Activated CD4-positive, alpha-beta T cell treated with anti-CD3 and anti-CD28 coated beads for 36 hours (primary cell): ENCODE data around the gene CERS1. TPM values are rescaled to one million over a fixed set of nuclear protein-coding genes. Genes with fewer than 3 reads are reported as not detected.

Source experiments
- ATAC-seq: fragments of 200-7000 bp; cut with Tn5 transposase; one replicate; pipeline ENCODE4 v1.10.0; 2021; ENCODE audit warnings: mild to moderate bottlenecking, moderate library complexity
- CTCF ChIA-PET: fragments of 350-600 bp; sonication (Branson Sonifier 250); formaldehyde crosslinking; loops from one replicate; lab custom pipeline; 2021; ENCODE audit warnings: antibody characterized with exemption; lab: Charles Lee
- POLR2A ChIA-PET: fragments of 350-600 bp; sonication (Branson Sonifier 250); formaldehyde crosslinking; loops from one replicate; lab custom pipeline; 2021; ENCODE audit warnings: antibody characterized with exemption, inconsistent platforms; lab: Charles Lee
- DNase-seq: peaks from one replicate; pipeline ENCODE4 v3.0.0-alpha.2; 2020
- H3K27ac Mint-ChIP-seq: one replicate; pipeline ENCODE4 v1.8.0; 2021; ENCODE audit warnings: mixed read lengths
- H3K27me3 Mint-ChIP-seq: one replicate; pipeline ENCODE4 v1.8.0; 2021; ENCODE audit warnings: mixed read lengths
- H3K36me3 Mint-ChIP-seq: one replicate; pipeline ENCODE4 v1.8.0; 2021; ENCODE audit warnings: low read depth, mixed read lengths
- H3K4me1 Mint-ChIP-seq: one replicate; pipeline ENCODE4 v1.8.0; 2021; ENCODE audit warnings: mixed read lengths
- H3K4me3 Mint-ChIP-seq: one replicate; pipeline ENCODE4 v1.8.0; 2021; ENCODE audit warnings: mild to moderate bottlenecking, moderate library complexity, mixed read lengths
- H3K9me3 Mint-ChIP-seq: one replicate; pipeline ENCODE4 v1.8.0; 2021; ENCODE audit warnings: low read depth, mixed read lengths
- intact Hi-C, 2 experiments: fragments of 100-400 bp; cut with DNase I in 1 of 2; cut with micrococcal nuclease in 1 of 2; formaldehyde crosslinking; loops; one replicate each; pipeline versions ENCODE4 v1.14.2 to v1.15.1; 2022 to 2024; cut with DNase I, micrococcal nuclease
- total RNA-seq, 2 experiments: library from RNA; stranded (reverse); gene quantifications; one replicate each; pipeline ENCODE4 v1.2.3, GENCODE V29; 2021

CERS1 gene
- total RNA-seq, 2 experiments from 2014 or later = 0.11 to 0.16 TPM

GRCh38 chr19:18867199-18867598, 28.8 kb downstream of the CERS1 start:
- ATAC-seq = no peak
- DNase-seq = no peak
- intact Hi-C loops = no loop called here
- H3K36me3 Mint-ChIP-seq = peaks cover 34% of the 10 kb centered on the region
- H3K27me3 Mint-ChIP-seq = peaks cover 3% of the 10 kb centered on the region
- CTCF ChIA-PET = interaction anchor here (0.6 to 1.9 kb wide), 4 partner anchors 9 to 394 kb away, joined by 3 to 12 read pairs (median 4); no protein-coding TSS in a partner anchor
- POLR2A ChIA-PET = no interaction called here
- no peak overlapping the region for H3K4me3 Mint-ChIP-seq
- H3K27ac Mint-ChIP-seq = no peak overlapping the region
- H3K4me1 Mint-ChIP-seq = peaks cover 5% of the 10 kb centered on the region
- no peaks in the 10 kb centered on the region for H3K9me3 Mint-ChIP-seq

- CTCF ChIA-PET = interaction anchor here (0.6 to 1.9 kb wide), 8 partner anchors 9 to 512 kb away, joined by 3 to 12 read pairs (median 4); no protein-coding TSS in a partner anchor
- DNase-seq (no peak), ATAC-seq (no peak)
- Mint-ChIP-seq H3K36me3 (peaks cover 38% of the 10 kb centered on the region), H3K4me3 (no peak overlapping the region), H3K27me3 (peaks cover 3% of the 10 kb centered on the region), H3K9me3 (no peaks in the 10 kb centered on the region), H3K27ac (no peak overlapping the region), H3K4me1 (peaks cover 5% of the 10 kb centered on the region)
- POLR2A ChIA-PET = no interaction called here
- intact Hi-C loops = no loop called here
These were observed 29.2 kb downstream of the CERS1 start for GRCh38 chr19:18866800-18867123.

GRCh38 chr19:18865973-18866799, 29.8 kb downstream of the CERS1 start:
- POLR2A ChIA-PET = no interaction called here
- Mint-ChIP-seq H3K27ac (no peak overlapping the region), H3K27me3 (peaks cover 3% of the 10 kb centered on the region), H3K4me1 (peaks cover 5% of the 10 kb centered on the region), H3K36me3 (peaks cover 43% of the 10 kb centered on the region), H3K4me3 (no peak overlapping the region), H3K9me3 (no peaks in the 10 kb centered on the region)
- CTCF ChIA-PET = interaction anchor here (0.6 to 1.9 kb wide), 11 partner anchors 8 to 513 kb away, joined by 3 to 12 read pairs (median 4); no protein-coding TSS in a partner anchor
- DNase-seq = peak; percentile 83
- intact Hi-C loops = no loop called here
- peak; percentile 92 for ATAC-seq

- Mint-ChIP-seq H3K4me1 (no peaks in the 10 kb centered on the region), H3K27me3 (no peaks in the 10 kb centered on the region), H3K36me3 (peaks cover 51% of the 10 kb centered on the region), H3K9me3 (no peaks in the 10 kb centered on the region), H3K4me3 (no peak overlapping the region), H3K27ac (no peak overlapping the region)
- ChIA-PET POLR2A (no interaction called here), CTCF (interaction anchor here (0.7 to 1.9 kb wide), 8 partner anchors 7 to 121 kb away, joined by 3 to 12 read pairs (median 4); no protein-coding TSS in a partner anchor)
- ATAC-seq (no peak), DNase-seq (no peak)
- intact Hi-C loops = no loop called here
These were observed 30.6 kb downstream of the CERS1 start for GRCh38 chr19:18865106-18865972.

GRCh38 chr19:18863843-18864362, 32.1 kb downstream of the CERS1 start:
- CTCF ChIA-PET = interaction anchor here (0.7 to 1.5 kb wide), 6 partner anchors 11 to 337 kb away, joined by 3 to 4 read pairs (median 3); partner anchors contain the start of gene UPF1
- Mint-ChIP-seq H3K4me1 (no peaks in the 10 kb centered on the region), H3K27ac (no peak overlapping the region), H3K36me3 (peaks cover 53% of the 10 kb centered on the region), H3K4me3 (no peak overlapping the region), H3K9me3 (no peaks in the 10 kb centered on the region), H3K27me3 (no peaks in the 10 kb centered on the region)
- no peak for ATAC-seq
- POLR2A ChIA-PET = interaction anchor here (1.1 kb wide), 1 partner anchor 55 kb away, joined by 5 read pairs; the partner anchor contains the start of genes COPE and DDX49
- intact Hi-C loops = no loop called here
- DNase-seq = no peak

- peaks cover 55% of the 10 kb centered on the region for H3K36me3 Mint-ChIP-seq
These were observed 32.7 kb downstream of the CERS1 start for GRCh38 chr19:18862976-18863842.

GRCh38 chr19:18861917-18862316, 34.0 kb downstream of the CERS1 start:
- DNase-seq (no peak), ATAC-seq (no peak)
- peaks cover 59% of the 10 kb centered on the region for H3K36me3 Mint-ChIP-seq
- intact Hi-C loops = no loop called here
- ChIA-PET POLR2A (interaction anchor here (0.6 kb wide), 1 partner anchor 20 kb away, joined by 3 read pairs; no protein-coding TSS in a partner anchor), CTCF (no interaction called here)
- H3K4me3 Mint-ChIP-seq = no peak overlapping the region
- H3K27ac Mint-ChIP-seq = no peak overlapping the region
- H3K9me3 Mint-ChIP-seq = no peaks in the 10 kb centered on the region
- H3K27me3 Mint-ChIP-seq = no peaks in the 10 kb centered on the region
- no peaks in the 10 kb centered on the region for H3K4me1 Mint-ChIP-seq

More at GRCh38 chr19:18862976-18863842, 32.7 kb downstream of the CERS1 start:
- no peaks in the 10 kb centered on the region for H3K4me1 Mint-ChIP-seq
- CTCF ChIA-PET = interaction anchor here (0.6 to 1.5 kb wide), 6 partner anchors 12 to 235 kb away, joined by 3 to 4 read pairs (median 3); partner anchors contain the start of gene UPF1
- H3K27me3 Mint-ChIP-seq = no peaks in the 10 kb centered on the region
- no peak for ATAC-seq
- H3K9me3 Mint-ChIP-seq = no peaks in the 10 kb centered on the region
- intact Hi-C loops = no loop called here
- no peak overlapping the region for H3K27ac Mint-ChIP-seq
- no peak for DNase-seq
- POLR2A ChIA-PET = no interaction called here
- H3K4me3 Mint-ChIP-seq = no peak overlapping the region

GRCh38 chr19:18861235-18861634, 34.7 kb downstream of the CERS1 start:
- H3K27ac Mint-ChIP-seq = no peak overlapping the region
- ChIA-PET CTCF (interaction anchor here (0.6 kb wide), 1 partner anchor 410 kb away, joined by 3 read pairs; no protein-coding TSS in a partner anchor), POLR2A (interaction anchor here (0.6 kb wide), 1 partner anchor 19 kb away, joined by 3 read pairs; no protein-coding TSS in a partner anchor)
- ATAC-seq = no peak
- H3K9me3 Mint-ChIP-seq = no peaks in the 10 kb centered on the region
- H3K4me1 Mint-ChIP-seq = no peaks in the 10 kb centered on the region
- H3K36me3 Mint-ChIP-seq = peaks cover 60% of the 10 kb centered on the region
- H3K27me3 Mint-ChIP-seq = no peaks in the 10 kb centered on the region
- DNase-seq = no peak
- no peak overlapping the region for H3K4me3 Mint-ChIP-seq
- intact Hi-C loops = no loop called here

- H3K4me3 Mint-ChIP-seq = no peak overlapping the region
- H3K27me3 Mint-ChIP-seq = no peaks in the 10 kb centered on the region
- DNase-seq (no peak), ATAC-seq (no peak)
- no peak overlapping the region for H3K27ac Mint-ChIP-seq
- ChIA-PET POLR2A (no interaction called here), CTCF (interaction anchor here (0.6 kb wide), 1 partner anchor 410 kb away, joined by 3 read pairs; no protein-coding TSS in a partner anchor)
- no peaks in the 10 kb centered on the region for H3K4me1 Mint-ChIP-seq
- H3K9me3 Mint-ChIP-seq = no peaks in the 10 kb centered on the region
- intact Hi-C loops = no loop called here
- H3K36me3 Mint-ChIP-seq = peaks cover 57% of the 10 kb centered on the region
These were observed 35.2 kb downstream of the CERS1 start for GRCh38 chr19:18860725-18861124.

GRCh38 chr19:18860302-18860700, 35.7 kb downstream of the CERS1 start:
- ATAC-seq (no peak), DNase-seq (no peak)
- ChIA-PET CTCF (no interaction called here), POLR2A (no interaction called here)
- Mint-ChIP-seq H3K9me3 (no peaks in the 10 kb centered on the region), H3K4me3 (no peak overlapping the region), H3K36me3 (peaks cover 56% of the 10 kb centered on the region), H3K4me1 (no peaks in the 10 kb centered on the region), H3K27me3 (no peaks in the 10 kb centered on the region), H3K27ac (no peak overlapping the region)
- intact Hi-C loops = no loop called here
